GM18502 (cell line): ENCODE measurements around the gene EBF3.

ENCODE experiments used
- ATAC-seq: cut with Tn5 transposase; IDR thresholded peaks from one replicate; pipeline ENCODE4 v1.9.1; 2021; ENCODE audit warnings: mild to moderate bottlenecking; ENCODE audit not compliant: unreplicated experiment, poor library complexity

The EBF3 gene

DNA sequence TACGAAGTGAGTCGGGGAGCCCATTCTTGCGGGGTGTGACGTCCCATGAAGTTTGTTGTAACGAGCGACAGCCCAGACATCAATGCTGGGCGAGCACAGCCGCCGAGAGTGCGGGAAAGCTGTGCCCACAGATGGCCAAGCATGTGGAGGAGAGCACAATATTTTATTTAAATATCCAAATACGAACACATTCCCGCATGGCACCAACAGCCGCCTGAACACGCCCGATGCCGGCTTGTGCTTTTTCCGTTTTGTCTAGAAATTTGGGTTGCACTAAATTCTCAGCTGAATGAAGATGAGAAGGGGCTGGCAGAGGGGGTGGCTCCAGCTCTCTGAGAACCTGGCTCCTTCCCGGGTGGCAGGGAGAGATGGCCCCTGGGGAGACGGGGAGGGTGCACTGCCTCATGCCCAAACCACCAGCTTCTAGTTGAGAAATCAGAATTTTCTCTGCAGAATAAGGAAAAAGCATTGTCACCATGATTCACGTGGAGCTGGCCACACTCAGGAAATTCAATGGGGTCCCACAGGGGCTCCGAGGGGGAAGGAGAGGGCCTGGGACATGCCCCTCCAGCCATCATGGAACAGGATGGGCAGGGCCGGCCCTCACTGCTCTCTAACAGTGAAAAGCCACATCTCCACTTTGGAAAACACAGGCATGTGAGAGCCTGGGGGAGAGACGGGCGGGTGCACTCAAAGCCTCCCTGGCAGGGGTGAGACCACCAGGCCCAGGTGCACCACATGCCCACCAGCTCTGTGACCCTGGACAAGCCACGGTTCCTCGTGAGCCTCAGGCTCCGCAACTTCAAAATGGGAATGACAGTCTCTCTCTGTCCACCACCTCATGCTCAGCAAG is 48.3 kb downstream of the EBF3 start:
- no peak for ATAC-seq

DNA sequence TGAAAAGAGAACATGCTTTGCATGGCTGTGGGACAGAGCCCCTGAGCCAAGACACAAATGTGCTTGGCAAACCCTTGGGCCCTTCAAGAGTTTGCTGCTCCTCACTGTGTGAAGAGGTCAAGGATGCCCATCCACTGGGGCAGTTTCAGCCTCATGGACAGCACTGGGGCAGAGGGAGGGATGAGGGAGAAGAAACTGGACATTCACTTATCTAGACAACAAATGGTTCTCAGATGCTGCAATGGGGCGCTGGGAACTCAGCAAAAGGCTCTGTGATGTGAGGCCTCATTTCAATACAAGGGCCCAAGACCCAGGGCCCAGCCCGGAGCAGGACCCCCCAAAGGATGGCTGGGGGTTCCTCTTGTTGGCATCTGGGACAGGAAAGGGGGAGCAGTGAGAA is 49.1 kb downstream of the EBF3 start:
- ATAC-seq = no peak

DNA sequence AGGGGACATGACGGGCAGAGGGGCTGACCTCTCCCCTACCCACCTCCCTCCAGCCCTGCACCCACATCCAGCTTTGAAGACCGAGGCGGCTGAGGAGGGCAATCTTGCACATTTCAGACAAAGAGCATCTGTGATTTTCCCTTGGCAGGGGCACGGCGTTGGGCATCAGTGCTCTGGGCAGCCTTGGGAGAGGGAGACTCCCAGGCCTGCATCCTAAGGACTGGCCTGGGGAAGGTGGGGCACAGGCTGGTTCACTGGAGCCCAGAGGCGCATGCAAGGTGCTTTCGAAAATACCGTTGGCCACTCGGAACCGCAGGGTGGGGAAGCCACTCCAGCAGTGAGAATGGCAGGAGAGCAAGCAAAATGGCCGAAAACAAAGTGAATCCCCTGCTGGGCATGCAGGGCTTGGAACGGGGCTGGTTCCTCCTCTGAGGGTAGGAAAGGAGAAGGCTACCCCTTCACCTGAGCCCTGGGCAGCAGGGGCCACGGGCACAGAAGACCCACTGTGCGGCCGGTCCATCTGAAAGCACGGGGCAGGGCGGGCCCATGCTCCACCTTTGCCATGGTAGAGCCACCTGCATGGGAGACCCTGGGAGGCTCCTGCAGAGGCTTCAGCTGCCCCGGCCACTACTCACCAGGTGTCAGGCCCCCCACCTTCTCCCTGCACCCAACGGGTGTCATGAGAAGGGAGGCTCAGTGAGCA is 49.8 kb downstream of the EBF3 start:
- ATAC-seq = no peak

DNA sequence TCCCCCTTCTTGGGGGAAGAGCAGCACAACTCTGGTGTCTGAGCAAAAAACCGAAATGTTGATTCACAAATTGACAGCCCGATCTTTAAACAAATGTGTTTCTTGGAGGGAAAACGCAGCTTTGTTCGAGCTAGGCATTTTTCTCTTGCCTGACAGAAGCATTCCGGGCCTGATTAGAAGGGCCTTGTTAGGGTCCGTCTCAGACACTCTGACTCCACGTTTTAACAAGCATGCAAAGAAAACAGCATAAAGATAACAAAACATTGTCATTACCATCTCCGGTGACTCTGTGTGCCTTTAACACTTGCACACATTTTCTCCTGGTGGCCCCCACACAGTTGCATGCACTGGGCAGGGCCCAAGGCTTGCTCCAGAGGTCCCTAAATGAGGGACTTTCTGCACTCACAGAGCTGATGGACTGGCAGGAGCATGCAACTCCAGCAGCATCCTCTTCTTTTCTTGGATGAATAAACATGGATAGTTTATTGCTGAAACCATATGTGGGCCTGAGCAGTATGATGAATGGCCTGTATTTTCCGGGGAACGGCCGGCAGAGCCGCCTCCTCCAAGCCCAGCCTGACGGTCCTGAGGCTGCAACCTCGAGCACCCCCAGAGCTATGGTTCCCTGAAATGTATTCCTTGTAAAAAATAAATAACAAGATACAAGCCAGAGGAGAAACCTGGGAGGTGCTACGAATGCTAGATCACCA is 50.9 kb downstream of the EBF3 start:
- no peak for ATAC-seq

DNA sequence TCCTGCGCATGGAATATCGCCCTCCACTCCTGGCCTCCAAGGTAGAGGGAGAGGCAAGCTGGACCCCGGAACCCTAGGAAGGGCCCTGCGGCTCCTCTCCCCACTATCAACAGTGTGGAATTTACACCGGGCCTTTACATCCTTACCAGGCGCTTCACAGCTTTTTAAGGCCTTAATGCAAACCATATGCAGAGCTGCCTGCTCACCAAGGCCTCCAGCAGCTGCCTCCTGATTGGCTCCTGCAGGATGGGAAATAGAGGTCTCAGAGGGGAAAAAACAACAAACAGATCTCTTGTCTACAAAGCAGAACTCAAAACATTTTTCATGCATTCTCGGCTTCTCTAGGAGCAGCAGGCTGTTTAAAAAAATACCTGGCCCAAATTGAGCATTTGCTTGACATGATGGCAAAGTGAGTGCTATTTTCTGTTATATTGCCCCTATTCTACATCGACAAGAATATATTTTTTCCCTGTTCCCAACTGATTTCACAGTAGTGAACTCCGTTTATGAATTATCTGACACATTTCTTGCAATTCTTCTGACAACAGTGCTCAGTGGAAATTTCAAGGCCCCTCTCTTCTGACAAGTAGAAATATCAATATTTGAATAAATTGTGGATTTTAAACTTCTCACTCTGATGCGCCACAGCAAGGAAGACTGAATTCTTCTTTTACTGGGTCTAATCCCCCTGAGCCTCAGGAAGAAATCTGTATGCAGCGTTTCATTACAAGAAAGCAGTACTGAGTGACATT is 51.7 kb downstream of the EBF3 start:
- ATAC-seq = no peak

DNA sequence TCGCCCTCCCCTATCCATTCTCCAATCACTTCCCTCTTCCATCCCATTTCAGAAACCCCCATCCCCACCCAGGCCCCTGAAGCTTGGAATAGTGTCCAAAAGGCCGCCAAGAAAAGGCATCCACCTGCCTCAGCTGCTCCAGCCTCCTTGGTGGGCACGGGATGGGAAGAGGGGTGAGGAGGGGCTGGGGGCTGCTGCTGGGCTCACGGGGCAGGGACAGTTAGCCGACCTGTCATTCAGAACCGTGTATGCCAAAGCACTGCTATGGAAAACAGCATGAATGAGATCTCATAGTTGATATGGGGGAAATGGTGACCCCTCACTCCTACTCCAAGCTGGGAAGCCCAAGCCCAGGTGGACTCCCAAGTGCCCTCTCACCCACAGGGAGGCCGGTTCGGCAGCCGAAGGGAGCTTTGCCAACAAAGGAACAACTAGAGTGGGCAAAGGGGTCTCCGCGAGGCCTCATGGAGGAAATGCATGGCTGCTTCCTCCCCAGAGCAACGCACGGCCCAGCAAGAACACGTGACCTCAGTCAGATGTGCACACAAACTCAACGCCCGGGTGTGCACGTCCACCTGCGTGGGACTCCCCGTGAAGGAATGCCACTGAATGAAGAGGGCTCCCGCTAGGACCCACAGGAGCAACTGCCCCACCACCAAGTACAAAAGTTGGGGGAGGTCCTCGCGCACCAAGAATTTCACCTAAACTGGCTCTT is 52.5 kb downstream of the EBF3 start:
- ATAC-seq = no peak

DNA sequence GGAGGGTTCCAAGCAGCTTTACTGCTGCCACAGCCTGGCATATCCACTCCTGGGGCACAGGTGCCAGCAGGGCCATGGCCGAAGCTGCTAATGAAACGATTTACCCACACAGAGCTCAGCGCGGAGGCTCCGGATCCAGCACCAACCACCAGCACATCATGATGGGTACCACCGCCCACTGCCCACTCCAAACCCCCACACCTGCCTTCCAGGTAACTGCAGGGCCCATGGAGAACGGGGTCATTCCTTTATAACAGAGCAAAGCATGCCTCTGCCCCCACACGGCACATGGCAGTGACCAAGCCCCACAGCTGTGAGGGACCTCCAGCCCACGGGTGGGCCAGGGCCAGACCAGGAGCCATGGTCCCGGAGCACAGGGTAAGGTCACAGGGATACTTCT is 53.2 kb downstream of the EBF3 start:
- no peak for ATAC-seq

DNA sequence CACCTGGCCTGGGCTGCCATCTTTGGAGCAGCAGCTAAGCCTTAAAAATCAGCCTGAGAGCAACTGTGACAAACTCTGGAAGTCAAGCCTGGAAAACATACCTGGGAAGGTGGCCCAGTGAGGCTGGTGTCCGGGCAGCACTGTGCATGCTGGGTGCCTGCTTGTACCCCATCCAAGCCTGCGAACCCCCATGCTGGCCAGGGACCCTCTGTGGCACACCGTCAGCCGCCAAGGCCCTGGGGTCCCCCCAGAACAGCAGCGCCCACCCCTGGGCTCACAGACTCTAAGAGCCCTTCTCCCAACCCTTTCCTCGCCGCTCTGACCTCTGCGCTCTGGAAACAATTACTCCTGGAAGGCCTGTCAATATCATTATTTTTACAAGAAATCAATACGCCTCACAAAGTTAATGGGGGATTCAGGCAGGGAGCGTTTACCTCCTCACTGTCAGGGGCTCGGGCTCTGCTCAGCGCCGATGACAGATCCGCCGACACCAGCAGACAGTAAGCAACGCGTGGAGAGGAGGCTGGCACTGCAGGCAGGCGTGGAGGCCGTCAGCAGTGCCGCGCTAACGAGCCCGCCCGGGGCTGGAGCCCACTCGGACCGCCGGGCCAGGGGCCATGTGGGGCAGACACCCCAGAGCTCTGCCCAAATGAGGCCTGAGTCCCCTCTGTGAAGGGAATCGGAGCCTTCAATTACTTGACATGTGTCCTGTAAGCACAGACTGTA is 54.4 kb downstream of the EBF3 start:
- ATAC-seq = no peak

DNA sequence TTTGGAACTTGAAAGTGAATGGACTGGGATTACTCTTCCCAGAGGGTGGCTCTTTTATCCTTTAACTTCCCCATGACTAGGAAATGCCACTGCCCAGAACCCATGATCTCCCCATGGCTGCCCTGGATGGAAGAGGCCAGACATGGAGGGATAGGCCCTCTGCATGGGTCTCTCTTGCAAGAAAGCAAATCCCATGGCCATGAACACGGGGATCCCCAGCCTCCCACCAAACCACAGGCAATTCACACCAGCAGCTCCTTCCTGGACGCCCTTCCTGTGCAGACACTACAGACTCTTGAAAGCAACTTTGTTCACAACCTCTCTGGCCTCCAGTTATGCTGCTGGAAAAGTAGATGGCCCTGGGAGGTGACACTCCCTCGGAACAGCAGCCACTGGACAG is 55.0 kb downstream of the EBF3 start:
- ATAC-seq = no peak

DNA sequence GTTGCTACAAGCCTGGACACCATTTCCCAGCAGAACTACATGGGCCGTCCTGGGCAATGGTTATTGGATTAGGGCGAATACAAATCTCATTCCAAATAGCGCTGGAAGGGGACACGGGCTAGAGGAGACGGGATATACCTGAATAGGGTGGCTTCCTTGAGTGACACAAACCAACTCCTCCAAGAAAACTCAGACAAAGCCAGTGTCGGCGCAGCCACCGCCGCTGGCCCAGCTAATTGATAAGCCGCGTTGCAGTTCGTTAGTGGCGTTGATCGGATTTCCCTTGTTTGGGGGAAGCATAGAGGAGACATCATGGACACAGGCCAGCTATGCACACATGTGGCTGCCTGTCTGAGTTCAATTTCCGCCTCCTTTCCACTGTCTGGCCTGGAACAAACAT is 55.7 kb downstream of the EBF3 start:
- no peak for ATAC-seq

DNA sequence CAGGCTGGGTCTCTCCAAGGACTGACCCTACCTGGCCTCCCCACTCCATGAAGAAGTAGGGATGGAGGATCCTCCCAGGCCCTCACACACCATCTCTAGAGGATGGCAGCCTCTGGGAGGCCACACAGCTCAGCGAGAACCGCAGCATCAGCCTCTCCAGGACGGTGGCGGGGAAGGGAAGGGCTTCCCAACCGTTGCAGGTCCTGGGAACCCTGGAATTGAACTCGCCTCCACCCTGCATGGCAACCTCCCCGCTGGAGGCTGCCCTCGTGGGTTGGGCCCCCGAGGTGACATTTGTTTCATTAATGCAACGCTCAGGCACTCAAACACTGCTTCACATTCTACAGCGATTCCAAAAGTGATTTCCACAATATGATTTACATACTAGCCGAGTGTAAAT is 58.5 kb downstream of the EBF3 start:
- no peak for ATAC-seq

DNA sequence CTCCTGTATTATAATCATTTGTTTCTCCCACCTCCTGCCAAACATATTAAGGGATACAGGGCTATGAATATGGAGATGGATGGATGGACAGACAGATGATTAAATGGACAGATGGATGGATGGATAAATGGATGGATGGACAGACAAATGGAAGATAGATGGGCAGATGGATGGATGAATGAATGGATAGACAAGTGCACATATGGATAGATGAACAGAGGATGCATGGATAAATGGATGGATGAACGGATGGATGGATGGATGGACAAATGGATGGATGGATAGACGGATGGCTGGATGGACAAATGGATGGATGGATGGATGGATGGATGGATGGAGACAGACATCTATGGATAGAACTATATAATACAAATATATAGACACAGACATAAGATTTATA is 59.8 kb downstream of the EBF3 start:
- ATAC-seq = no peak

DNA sequence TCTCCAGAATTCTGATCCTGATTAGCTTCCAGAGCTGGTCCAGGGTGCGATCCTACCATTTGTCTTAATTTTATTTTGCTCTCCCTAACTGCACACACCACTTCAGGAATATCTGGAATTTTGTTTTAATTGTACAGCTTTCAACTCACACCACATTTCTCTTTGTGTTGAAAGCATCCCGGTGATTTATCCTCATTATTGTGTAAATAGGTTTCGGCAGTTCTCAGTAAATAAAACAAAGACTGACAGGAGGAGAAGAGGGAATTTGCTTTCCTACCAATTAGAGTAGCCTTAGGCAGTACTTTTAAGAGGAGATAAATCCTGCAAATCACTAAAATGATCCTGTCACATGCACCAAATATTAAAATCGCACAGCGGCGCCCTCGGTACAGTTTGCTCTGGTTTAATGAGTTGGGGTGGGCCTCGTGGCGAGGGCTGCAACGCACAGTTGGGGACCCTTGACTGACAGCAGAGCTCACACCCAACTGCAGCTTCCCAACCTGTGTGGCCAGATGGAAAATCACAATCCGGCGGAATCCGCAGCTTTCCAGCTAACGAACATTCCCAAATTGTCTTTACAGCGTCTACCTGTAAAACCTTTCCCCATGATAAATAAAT is 62.6 kb downstream of the EBF3 start:
- ATAC-seq = no peak

DNA sequence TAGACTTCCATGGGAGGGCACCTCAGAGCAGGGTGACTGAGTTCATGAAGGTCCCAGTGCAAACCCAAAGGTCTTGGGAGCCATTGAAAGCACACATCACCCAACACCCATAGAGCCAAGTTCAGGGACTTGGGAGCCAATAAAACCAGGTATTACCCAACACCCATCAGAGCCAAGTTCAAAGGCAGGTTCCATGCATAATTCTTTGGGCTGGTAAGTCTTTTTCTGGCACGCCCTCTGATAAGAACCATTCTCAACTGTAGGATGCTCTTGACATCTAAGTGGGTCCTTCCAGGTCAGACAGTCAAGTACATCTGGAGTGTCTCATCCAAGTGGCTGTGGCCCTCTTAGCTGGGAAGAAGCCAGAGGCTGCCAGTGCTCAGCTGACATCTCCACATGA is 63.2 kb downstream of the EBF3 start:
- no peak for ATAC-seq

DNA sequence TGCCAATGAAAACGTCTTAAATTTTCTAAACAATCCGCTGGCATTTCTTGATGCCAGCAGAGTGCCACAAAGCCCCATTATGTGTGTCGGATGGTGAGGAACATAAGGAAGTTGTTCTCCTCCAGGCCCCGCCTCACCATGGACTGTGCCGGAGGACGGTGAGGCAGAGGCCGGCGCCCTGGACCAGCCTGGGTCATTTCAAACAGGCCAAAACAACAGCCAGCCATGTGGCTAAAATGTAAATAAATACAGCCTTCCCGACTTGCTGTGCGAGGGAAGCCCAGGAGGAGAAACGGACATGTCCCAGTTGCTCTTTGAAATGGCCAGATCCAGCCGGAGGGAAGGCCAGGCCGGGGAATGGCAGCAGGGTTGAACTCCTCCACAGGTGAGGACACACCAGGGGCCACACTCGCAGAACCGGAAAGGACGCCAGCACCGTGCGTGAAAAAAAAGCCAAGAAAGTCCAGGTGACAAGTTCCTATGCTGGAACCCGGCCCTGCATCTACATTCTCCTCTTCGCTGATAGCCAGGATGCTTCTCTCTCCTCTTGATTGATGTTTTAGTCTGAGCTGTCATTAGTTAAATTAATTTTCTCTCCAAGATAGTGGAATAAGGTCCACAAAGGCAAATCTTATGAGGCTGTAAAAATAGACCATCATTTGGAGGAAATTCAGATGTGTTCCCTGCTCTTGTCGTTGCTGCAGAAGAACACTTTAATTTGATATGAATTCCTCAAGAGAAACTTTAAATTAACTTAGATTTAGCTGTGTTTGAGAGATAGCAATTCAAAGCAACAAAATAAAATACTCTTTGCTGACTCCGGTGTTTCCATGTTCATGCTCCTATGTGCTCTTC is 64.6 kb downstream of the EBF3 start:
- no peak for ATAC-seq

DNA sequence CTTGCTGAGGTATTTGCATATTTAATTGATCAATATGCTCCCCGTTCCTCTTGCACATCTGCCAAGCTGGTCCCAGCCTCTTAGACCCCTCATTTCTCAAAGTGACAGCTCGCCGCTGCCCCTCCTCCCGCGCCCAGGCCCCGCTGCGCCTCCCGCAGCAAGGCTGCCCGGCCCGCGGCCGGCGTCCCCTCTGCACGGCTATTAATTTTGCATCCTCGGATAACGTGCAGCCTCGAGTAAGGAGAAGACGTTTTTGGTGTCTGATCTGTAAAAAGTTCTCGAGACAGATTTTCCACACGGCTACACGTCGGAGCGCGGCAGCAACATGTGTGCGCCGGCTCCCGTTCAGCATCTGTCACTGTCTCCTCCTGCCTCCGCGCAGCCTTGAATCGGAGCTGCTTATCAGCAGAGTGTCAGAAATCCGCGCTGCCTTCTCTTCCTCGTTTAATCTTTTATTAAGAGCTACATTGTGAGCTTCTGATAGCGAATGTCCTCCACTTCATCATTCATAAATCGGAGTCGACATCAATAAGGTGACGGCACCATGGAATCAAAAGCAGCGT is 65.3 kb downstream of the EBF3 start:
- ATAC-seq = no peak

DNA sequence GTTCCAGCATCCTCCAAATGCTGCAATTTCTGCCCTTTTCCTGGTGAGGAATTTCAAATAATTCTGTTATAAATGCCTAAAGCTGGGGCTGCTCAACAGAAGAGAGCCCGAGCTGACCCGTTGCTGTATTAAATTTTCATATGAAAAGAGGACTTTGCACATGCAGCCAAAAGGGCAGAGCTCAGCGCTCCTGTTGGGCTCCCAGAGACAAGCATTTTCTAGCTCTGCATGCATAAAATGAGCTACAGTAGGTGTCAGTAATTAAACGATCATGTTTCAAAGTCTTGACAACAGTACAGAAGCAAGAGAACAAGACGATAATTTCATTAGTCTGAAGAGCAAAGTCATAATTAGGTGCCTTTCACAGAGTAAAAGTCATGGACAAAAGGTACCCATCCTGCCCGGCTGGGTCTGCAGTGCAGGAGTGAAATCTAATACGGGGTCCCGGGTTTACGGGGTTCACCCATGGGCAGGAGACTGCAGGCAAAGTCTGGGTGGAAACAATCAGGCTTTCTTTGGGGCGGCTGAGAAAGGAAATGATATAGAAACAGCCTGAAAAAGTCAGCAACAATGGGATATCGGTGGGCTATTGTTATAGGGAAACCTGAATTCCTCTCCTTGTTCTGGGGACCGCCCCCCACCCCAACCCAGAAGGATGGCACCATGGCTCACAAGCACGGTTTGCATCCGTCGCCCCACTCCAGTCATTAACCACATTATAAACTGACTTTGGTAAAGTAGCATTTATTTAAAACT is 66.0 kb downstream of the EBF3 start:
- no peak for ATAC-seq
